GM23338 (cell line): ENCODE results near the gene ARHGAP4. TPM values are rescaled to one million over a fixed set of nuclear protein-coding genes. Genes with fewer than 3 reads are reported as not detected.

Experiments
- ATAC-seq: fragments of 200-7000 bp; cut with Tn5 transposase; 3 replicates; pipeline ENCODE4 v1.9.1; 2020
- DNase-seq: peaks from one replicate; pipeline ENCODE4 v3.0.0-alpha.2; 2015; ENCODE audit warnings: low spot score
- H2AFZ ChIP-seq: fragments of 200-600 bp; sonication (generic); 2 replicates; pipeline ENCODE4 v1.8.0; 2016; ENCODE audit warnings: antibody characterized with exemption, mild to moderate bottlenecking, moderate library complexity
- H3F3A ChIP-seq: fragments of 200-600 bp; sonication (generic); replicated peaks from 2 replicates; pipeline ENCODE4 v1.8.0; 2017; ENCODE audit warnings: antibody characterized with exemption, mixed run types, low read depth
- H3K27ac ChIP-seq: fragments of 200-600 bp; sonication (generic); 2 replicates; pipeline ENCODE4 v1.6.1; 2016; ENCODE audit warnings: low read depth
- H3K27me3 ChIP-seq: fragments of 200-600 bp; sonication (generic); 2 replicates; pipeline ENCODE4 v1.8.0; 2016; ENCODE audit warnings: mild to moderate bottlenecking, mixed run types, moderate library complexity; ENCODE audit not compliant: insufficient read depth
- H3K36me3 ChIP-seq: fragments of 200-600 bp; sonication (generic); 2 replicates; pipeline ENCODE4 v1.8.0; 2016; ENCODE audit warnings: mild to moderate bottlenecking; ENCODE audit not compliant: insufficient read depth
- H3K4me1 ChIP-seq: fragments of 200-600 bp; sonication (generic); 2 replicates; pipeline ENCODE4 v1.8.0; 2016; ENCODE audit warnings: mild to moderate bottlenecking, moderate library complexity; ENCODE audit not compliant: insufficient read depth
- H3K4me2 ChIP-seq: fragments of 200-600 bp; sonication (generic); 2 replicates; pipeline ENCODE4 v1.7.1; 2017; ENCODE audit warnings: mixed run types
- H3K4me3 ChIP-seq: fragments of 200-600 bp; sonication (generic); 2 replicates; pipeline ENCODE4 v1.6.1; 2016; ENCODE audit warnings: mixed run types
- H3K79me2 ChIP-seq: fragments of 200-600 bp; sonication (generic); replicated peaks from 2 replicates; pipeline ENCODE4 v1.8.0; 2017; ENCODE audit warnings: mild to moderate bottlenecking; ENCODE audit not compliant: insufficient read depth
- H3K9me2 ChIP-seq: fragments of 200-600 bp; sonication (generic); 2 replicates; pipeline ENCODE4 v1.8.0; 2017; ENCODE audit not compliant: insufficient read depth
- H4K20me1 ChIP-seq: fragments of 200-600 bp; sonication (generic); replicated peaks from 2 replicates; pipeline ENCODE4 v1.8.0; 2017; ENCODE audit warnings: mild to moderate bottlenecking; ENCODE audit not compliant: insufficient read depth
- H3K27ac Mint-ChIP-seq: 2 replicates; pipeline ENCODE4 v1.8.0; 2020; ENCODE audit warnings: inconsistent platforms, mild to moderate bottlenecking, moderate library complexity, mixed read lengths
- H3K27me3 Mint-ChIP-seq: 3 replicates; pipeline ENCODE4 v1.8.0; 2022; ENCODE audit warnings: low read depth, mild to moderate bottlenecking, moderate library complexity, mixed read lengths, inconsistent platforms; ENCODE audit not compliant: insufficient read depth, poor library complexity
- H3K36me3 Mint-ChIP-seq: 3 replicates; pipeline ENCODE4 v1.8.0; 2021; ENCODE audit warnings: low read depth, mild to moderate bottlenecking, inconsistent platforms, moderate library complexity, mixed read lengths
- H3K4me1 Mint-ChIP-seq: 3 replicates; pipeline ENCODE4 v1.8.0; 2020; ENCODE audit warnings: mild to moderate bottlenecking, inconsistent platforms, mixed read lengths
- H3K4me3 Mint-ChIP-seq: 3 replicates; pipeline ENCODE4 v1.8.0; 2021; ENCODE audit warnings: moderate library complexity, mild to moderate bottlenecking, inconsistent platforms, mixed read lengths
- H3K9me3 Mint-ChIP-seq: 3 replicates; pipeline ENCODE4 v1.8.0; 2020; ENCODE audit warnings: moderate library complexity, mild to moderate bottlenecking, inconsistent platforms, mixed read lengths
- CTCF ChIP-seq, 2 experiments: fragments of 200-600 bp in 1 of 2; sonication (generic) in 1 of 2; conservative IDR thresholded peaks; 2 replicates each; pipeline versions ENCODE4 v1.5.1 to v1.6.1; 2016 to 2017; ENCODE audit warnings: antibody characterized with exemption in 2 of 2, low read depth in 2 of 2, mild to moderate bottlenecking in 2 of 2, moderate library complexity in 1 of 2
- EZH2phosphoT487 ChIP-seq: fragments of 200-600 bp; sonication (generic); IDR thresholded peaks from one replicate; pipeline ENCODE4 v1.8.1; 2018; ENCODE audit warnings: antibody characterized with exemption; ENCODE audit not compliant: unreplicated experiment
- JUNB ChIP-seq: IDR thresholded peaks from one replicate; pipeline ENCODE4 v1.6.1; 2016; ENCODE audit warnings: antibody characterized with exemption; ENCODE audit not compliant: unreplicated experiment
- NANOG ChIP-seq: IDR thresholded peaks from 2 replicates; pipeline ENCODE4 v1.6.1; 2016; ENCODE audit warnings: antibody characterized with exemption, borderline replicate concordance
- POLR2AphosphoS5 ChIP-seq: IDR thresholded peaks from 2 replicates; pipeline ENCODE4 v1.6.1; 2016; ENCODE audit warnings: antibody characterized with exemption, low read depth
- REST ChIP-seq: IDR thresholded peaks from one replicate; pipeline ENCODE4 v1.6.1; 2018; ENCODE audit warnings: antibody characterized with exemption; ENCODE audit not compliant: unreplicated experiment
- STAT1 ChIP-seq: IDR thresholded peaks from one replicate; pipeline ENCODE4 v1.6.1; 2016; ENCODE audit warnings: antibody characterized with exemption; ENCODE audit not compliant: unreplicated experiment
- ZNF331 ChIP-seq: fragments of 250-450 bp; sonication (Bioruptor Pico); IDR thresholded peaks from 2 replicates; pipeline ENCODE4 v1.5.0; 2020; ENCODE audit warnings: low read depth, mild to moderate bottlenecking, moderate library complexity
- polyA plus RNA-seq: library from polyadenylated mRNA; unstranded; fragments of >200 nt; fragmentation: Nextera tagmentation; extraction: Ambion mirVana; gene quantifications from 2 replicates; pipeline ENCODE4 v1.2.1, GENCODE V29; 2016
- total RNA-seq: library from RNA; depleted of rRNA; stranded (reverse); fragments of >200 nt; shearing (Covaris generic); gene quantifications from 2 replicates; pipeline ENCODE4 v1.2.3, GENCODE V29; 2014

The ARHGAP4 gene
- total and polyA plus RNA-seq, 2 experiments from 2014 or later: 21.5 to 59.5 TPM

- peaks cover 11% of the 10 kb centered on the region for H3K36me3 Mint-ChIP-seq
- H3K4me1 Mint-ChIP-seq: peaks cover 39% of the 10 kb centered on the region
- DNase-seq: no peak
- no peak overlapping the region for H2AFZ ChIP-seq
- H3K27ac ChIP-seq: no peak overlapping the region
- H3K27me3 Mint-ChIP-seq: peaks cover 5% of the 10 kb centered on the region
- no peaks in the 10 kb centered on the region for H3K36me3 ChIP-seq
- ATAC-seq: no peak
- no peaks in the 10 kb centered on the region for H3K9me2 ChIP-seq
- H3K9me3 Mint-ChIP-seq: no peaks in the 10 kb centered on the region; the same call in 2 of the 3 replicates
- no peak overlapping the region; the same call in 2 of the 3 replicates for H3K4me3 Mint-ChIP-seq
- TF ChIP-seq ZNF331 (CRISPR knock-in tag) (no peak), REST (no peak), STAT1 (no peak), JUNB (no peak), EZH2phosphoT487 (no peak), POLR2AphosphoS5 (no peak), CTCF (conservative IDR thresholded peaks at IDR 0.05; ENCODE audit: low read depth in 2 of 2) (no peak), NANOG (no peak)
- H3K27ac Mint-ChIP-seq: no peak overlapping the region
- H3K27me3 ChIP-seq: no peaks in the 10 kb centered on the region
- no peak overlapping the region for H3K4me3 ChIP-seq
- no peak overlapping the region for H3K4me2 ChIP-seq
- H4K20me1 ChIP-seq: no peaks in the 10 kb centered on the region
- H3K4me1 ChIP-seq: peaks cover 8% of the 10 kb centered on the region; the same call in 1 of the 2 replicates
- no peaks in the 10 kb centered on the region for H3K79me2 ChIP-seq
- H3F3A ChIP-seq: no peaks in the 10 kb centered on the region
Measured at GRCh38 chrX:153871946-153872878, 53.9 kb downstream of the ARHGAP4 start.

- no peak overlapping the region for H3K4me3 Mint-ChIP-seq
- Histone ChIP-seq H3K4me2 (no peak overlapping the region), H3K9me2 (no peaks in the 10 kb centered on the region), H4K20me1 (no peaks in the 10 kb centered on the region), H3K27me3 (no peaks in the 10 kb centered on the region), H3K79me2 (no peaks in the 10 kb centered on the region), H3F3A (no peaks in the 10 kb centered on the region), H2AFZ (no peak overlapping the region), H3K4me1 (peaks cover 8% of the 10 kb centered on the region; the same call in 1 of the 2 replicates), H3K27ac (no peak overlapping the region), H3K36me3 (no peaks in the 10 kb centered on the region), H3K4me3 (no peak overlapping the region)
- no peak overlapping the region for H3K27ac Mint-ChIP-seq
- no peaks in the 10 kb centered on the region; the same call in 2 of the 3 replicates for H3K9me3 Mint-ChIP-seq
- peaks cover 38% of the 10 kb centered on the region for H3K4me1 Mint-ChIP-seq
- peak; percentile 50 for DNase-seq
- H3K36me3 Mint-ChIP-seq: peaks cover 17% of the 10 kb centered on the region
- TF ChIP-seq NANOG (no peak), STAT1 (no peak), CTCF (conservative IDR thresholded peaks at IDR 0.05; ENCODE audit: low read depth in 2 of 2) (no peak), ZNF331 (CRISPR knock-in tag) (no peak)
- no peak for ATAC-seq
- peaks cover 5% of the 10 kb centered on the region for H3K27me3 Mint-ChIP-seq
Measured at GRCh38 chrX:153871451-153871850, 54.6 kb downstream of the ARHGAP4 start.
